ENCODE data around the gene PUM2.
"Not testable (repeated sequence)": the region's sequence is repeated elsewhere in the genome, so short reads cannot be mapped to it uniquely, and the experiment has no call there.

PUM2 gene

GRCh38 chr2:20370191-20370590 lies 19.5 kb upstream of the PUM2 start:
- no peak for DNase-seq

- DNase-seq: no peak
Observed at GRCh38 chr2:20369366-20369765, 18.7 kb upstream of the PUM2 start.

- DNase-seq: no peak
Observed at GRCh38 chr2:20368706-20369105, 18.1 kb upstream of the PUM2 start.

- not testable (repeated sequence) for DNase-seq
Observed at GRCh38 chr2:20367929-20368328, 17.3 kb upstream of the PUM2 start.

GRCh38 chr2:20366672-20367116 lies 16.1 kb upstream of the PUM2 start:
- DNase-seq: no peak

- no peak for DNase-seq
Observed at GRCh38 chr2:20365249-20365817, 14.7 kb upstream of the PUM2 start.

- DNase-seq: no peak
Observed at GRCh38 chr2:20363578-20363977, 12.9 kb upstream of the PUM2 start.

GRCh38 chr2:20362701-20363435 lies 12.2 kb upstream of the PUM2 start:
- DNase-seq: no peak

GRCh38 chr2:20361893-20362292 lies 11.2 kb upstream of the PUM2 start:
- no peak for DNase-seq

- no peak for DNase-seq
Observed at GRCh38 chr2:20359096-20359495, 8.5 kb upstream of the PUM2 start.

GRCh38 chr2:20357638-20358389 lies 7.2 kb upstream of the PUM2 start:
- DNase-seq: no peak

- no peak for DNase-seq
Observed at GRCh38 chr2:20356042-20356441, 5.4 kb upstream of the PUM2 start.

GRCh38 chr2:20355131-20355530 lies 4.5 kb upstream of the PUM2 start:
- no peak for DNase-seq

GRCh38 chr2:20353241-20353992 lies 2.8 kb upstream of the PUM2 start:
- no peak for DNase-seq

GRCh38 chr2:20352581-20353216 lies 2.1 kb upstream of the PUM2 start:
- DNase-seq: no peak

GRCh38 chr2:20352230-20352578 lies 1.6 kb upstream of the PUM2 start:
- no peak for DNase-seq

GRCh38 chr2:20351555-20352229 lies 1.0 kb upstream of the PUM2 start:
- no peak for DNase-seq

GRCh38 chr2:20350041-20350712 lies 467 bp downstream of the PUM2 start:
- no peak for DNase-seq

GRCh38 chr2:20349513-20349921 lies 1.1 kb downstream of the PUM2 start:
- no peak for DNase-seq

- DNase-seq: no peak
Observed at GRCh38 chr2:20348542-20348941, 2.1 kb downstream of the PUM2 start.

GRCh38 chr2:20346565-20347381 lies 3.9 kb downstream of the PUM2 start:
- no peak for DNase-seq
